ENCODE data around the gene HLA-DMA. TPM values are rescaled to one million over a fixed set of nuclear protein-coding genes. Genes with fewer than 3 reads are reported as not detected.

HLA-DMA gene
- total RNA-seq, 5 donors from 2014 or later (not counting 1 experiment from before 2014, with no cell fraction given) = 22.3 to 37.8 (median 27.5) TPM

GRCh38 chr6:32912951-32913350, 39.9 kb downstream of the HLA-DMA start:
- Histone ChIP-seq H3K4me1 (ENCODE audit: control insufficient read depth in 1 of 2, extremely low read depth in 1 of 2, insufficient read depth in 2 of 2, low read length in 2 of 2) (no peaks in the 10 kb centered on the region), H3K27ac (ENCODE audit: low read length) (no peak overlapping the region), H3K27me3 (replicated peaks in 1 of 2; ENCODE audit: control insufficient read depth in 2 of 2, extremely low read depth in 1 of 2, insufficient read depth in 2 of 2, low read length in 1 of 2) (peaks cover 0 to 4% of the 10 kb centered on the region in 2 experiments), H3K4me3 (ENCODE audit: control insufficient read depth in 1 of 2, extremely low read depth in 1 of 2, low read length in 1 of 2) (no peak overlapping the region), H3K36me3 (ENCODE audit: control insufficient read depth in 2 of 2, extremely low read depth in 1 of 2, insufficient read depth in 1 of 2, low read length in 1 of 2) (no peaks in the 10 kb centered on the region), H3K9me3 (no peaks in the 10 kb centered on the region)
- no peak for DNase-seq
- peaks cover 0 to 4% (median 0%) of the 10 kb centered on the region in 3 donors for H3K4me1 Mint-ChIP-seq
- no peak for ATAC-seq (replicated peaks in 1 of 4)
- ChIA-PET POLR2A (no interaction called here), CTCF (interaction anchor here in 1 of 2 donors (0.7 to 1.7 kb wide), 4 partner anchors 18 to 44 kb away, joined by 3 to 6 read pairs (median 4); no protein-coding TSS in a partner anchor)
- no peaks in the 10 kb centered on the region for H3K9me3 Mint-ChIP-seq
- H3K4me3 Mint-ChIP-seq = no peak overlapping the region
- whole genome bisulfite sequencing (ENCODE audit: insufficient coverage) = no CpG with 5 or more reads among the region's 1 CpG
- no peaks in the 10 kb centered on the region for H3K36me3 Mint-ChIP-seq
- no peak overlapping the region for H3K27ac Mint-ChIP-seq
- H3K27me3 Mint-ChIP-seq = peaks cover 8 to 16% of the 10 kb centered on the region in 2 donors

DNA sequence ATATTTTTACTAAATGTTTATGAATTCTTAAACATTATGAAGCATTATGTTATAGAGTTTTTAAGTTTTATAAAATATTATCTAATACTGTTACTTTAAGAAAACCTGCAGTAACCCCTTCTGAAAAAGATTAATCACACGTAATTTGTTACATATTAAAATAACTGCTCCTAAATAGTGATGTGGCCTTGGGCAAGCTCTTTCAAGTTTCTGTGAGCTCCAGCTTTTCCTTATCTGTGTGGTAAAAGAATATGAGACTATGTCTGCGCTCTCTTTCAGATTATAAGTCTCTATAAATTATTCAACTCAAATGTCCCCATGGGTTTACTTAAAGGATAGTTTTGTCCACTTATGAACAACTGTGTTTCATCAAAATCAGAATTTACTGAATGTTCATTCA, 44.0 kb downstream of the HLA-DMA start:
- Mint-ChIP-seq H3K27ac (no peak overlapping the region), H3K9me3 (no peaks in the 10 kb centered on the region), H3K4me3 (no peak overlapping the region), H3K27me3 (peaks cover 3 to 11% of the 10 kb centered on the region in 2 donors), H3K4me1 (no peaks in the 10 kb centered on the region), H3K36me3 (no peaks in the 10 kb centered on the region)
- ATAC-seq (replicated peaks in 1 of 4) (no peak), DNase-seq (no peak)
- Histone ChIP-seq H3K27ac (ENCODE audit: low read length) (no peak overlapping the region), H3K9me3 (no peaks in the 10 kb centered on the region), H3K4me3 (ENCODE audit: control insufficient read depth in 1 of 2, extremely low read depth in 1 of 2, low read length in 1 of 2) (no peak overlapping the region), H3K4me1 (ENCODE audit: control insufficient read depth in 1 of 2, extremely low read depth in 1 of 2, insufficient read depth in 2 of 2, low read length in 2 of 2) (no peaks in the 10 kb centered on the region), H3K36me3 (ENCODE audit: control insufficient read depth in 2 of 2, extremely low read depth in 1 of 2, insufficient read depth in 1 of 2, low read length in 1 of 2) (no peaks in the 10 kb centered on the region), H3K27me3 (replicated peaks in 1 of 2; ENCODE audit: control insufficient read depth in 2 of 2, extremely low read depth in 1 of 2, insufficient read depth in 2 of 2, low read length in 1 of 2) (no peaks in the 10 kb centered on the region)
- no CpG with 5 or more reads among the region's 2 CpGs for WGBS (ENCODE audit: insufficient coverage)
- POLR2A ChIA-PET = no interaction called here
- CTCF ChIA-PET = interaction anchor here in 1 of 2 donors (1.2 kb wide), 1 partner anchor 25 kb away, joined by 3 read pairs; no protein-coding TSS in a partner anchor

DNA sequence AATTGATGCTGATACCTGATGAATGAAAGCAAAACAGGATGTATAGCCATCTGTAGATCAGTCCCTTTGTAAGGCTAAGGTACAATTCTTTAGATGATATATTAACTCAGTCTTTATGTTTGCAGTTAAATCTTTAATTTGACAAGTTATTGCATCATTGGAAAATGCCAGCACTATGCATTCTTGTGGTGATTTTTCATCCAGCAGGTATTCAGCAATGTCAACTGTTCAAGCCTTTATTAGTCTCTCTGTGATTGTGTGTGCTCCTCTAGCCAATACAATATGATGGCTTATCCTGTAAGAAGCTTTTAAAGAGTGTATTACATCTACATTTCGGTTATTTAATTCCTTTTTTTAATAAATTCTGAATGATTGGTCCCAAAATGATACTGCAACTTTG, 46.4 kb downstream of the HLA-DMA start:
- ATAC-seq (replicated peaks in 1 of 4) (no peak), DNase-seq (no peak)
- Mint-ChIP-seq H3K36me3 (no peaks in the 10 kb centered on the region), H3K4me1 (no peaks in the 10 kb centered on the region), H3K9me3 (no peaks in the 10 kb centered on the region), H3K27me3 (peaks cover 2 to 5% of the 10 kb centered on the region in 2 donors), H3K4me3 (no peak overlapping the region), H3K27ac (no peak overlapping the region)
- ChIA-PET POLR2A (interaction anchor here in 1 of 2 donors (1.0 kb wide), 1 partner anchor 65 kb away, joined by 5 read pairs; no protein-coding TSS in a partner anchor), CTCF (no interaction called here)
- no CpG with 5 or more reads among the region's 1 CpG for WGBS (ENCODE audit: insufficient coverage)
- Histone ChIP-seq H3K27ac (ENCODE audit: low read length) (no peak overlapping the region), H3K36me3 (ENCODE audit: control insufficient read depth in 2 of 2, extremely low read depth in 1 of 2, insufficient read depth in 1 of 2, low read length in 1 of 2) (no peaks in the 10 kb centered on the region), H3K27me3 (replicated peaks in 1 of 2; ENCODE audit: control insufficient read depth in 2 of 2, extremely low read depth in 1 of 2, insufficient read depth in 2 of 2, low read length in 1 of 2) (no peaks in the 10 kb centered on the region), H3K4me1 (ENCODE audit: control insufficient read depth in 1 of 2, extremely low read depth in 1 of 2, insufficient read depth in 2 of 2, low read length in 2 of 2) (no peaks in the 10 kb centered on the region), H3K9me3 (no peaks in the 10 kb centered on the region), H3K4me3 (ENCODE audit: control insufficient read depth in 1 of 2, extremely low read depth in 1 of 2, low read length in 1 of 2) (no peak overlapping the region)

DNA sequence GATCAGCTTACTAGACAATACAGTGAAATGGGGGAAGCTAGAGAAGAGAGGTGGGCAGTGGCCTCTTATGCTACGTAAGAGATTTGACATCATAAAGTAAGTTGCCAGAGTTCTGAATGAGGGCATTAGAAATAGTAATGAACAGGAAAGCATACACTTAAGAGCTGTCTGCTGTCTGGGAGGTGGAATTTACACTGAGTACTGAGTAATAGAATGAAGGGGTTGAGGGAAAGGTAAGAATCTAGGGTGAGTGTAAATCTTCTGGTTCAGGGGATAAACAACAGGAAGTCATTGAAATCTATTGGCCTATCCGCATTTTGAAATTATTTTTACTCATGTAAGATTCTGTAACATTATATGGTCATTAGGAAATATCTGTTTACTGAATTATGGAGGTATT, 47.8 kb downstream of the HLA-DMA start:
- H3K4me3 Mint-ChIP-seq = no peak overlapping the region

DNA sequence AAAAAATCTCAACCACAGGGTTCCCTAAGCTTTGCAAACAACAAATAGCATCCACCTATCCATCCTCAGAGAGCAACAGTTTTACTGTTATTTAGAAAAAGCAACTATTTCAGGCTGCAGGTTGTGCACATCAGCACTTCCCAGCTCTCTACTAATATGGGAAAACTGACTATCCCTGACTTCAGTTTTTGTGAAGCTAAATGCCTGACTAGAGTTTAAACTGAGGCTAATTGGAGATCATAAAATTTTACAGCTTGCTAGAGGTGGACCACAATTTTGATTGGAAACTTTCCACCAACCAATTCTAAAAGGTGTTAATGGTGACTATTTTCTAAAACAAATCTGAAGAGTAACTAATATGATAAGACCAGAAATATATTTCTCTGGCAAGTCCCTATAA, 48.9 kb downstream of the HLA-DMA start:
- Mint-ChIP-seq H3K9me3 (no peaks in the 10 kb centered on the region), H3K4me1 (no peaks in the 10 kb centered on the region), H3K4me3 (no peak overlapping the region), H3K27me3 (no peaks in the 10 kb centered on the region), H3K27ac (no peak overlapping the region), H3K36me3 (peaks cover 3% of the 10 kb centered on the region)
- H3K36me3 ChIP-seq (ENCODE audit: control insufficient read depth in 2 of 2, extremely low read depth in 1 of 2, insufficient read depth in 1 of 2, low read length in 1 of 2) = peaks cover 0 to 6% of the 10 kb centered on the region in 2 donors
- no peaks in the 10 kb centered on the region for H3K4me1 ChIP-seq (ENCODE audit: control insufficient read depth in 1 of 2, extremely low read depth in 1 of 2, insufficient read depth in 2 of 2, low read length in 2 of 2)
- H3K9me3 ChIP-seq = no peaks in the 10 kb centered on the region
- ChIA-PET POLR2A (no interaction called here), CTCF (interaction anchor here in 1 of 2 donors (0.6 to 1.5 kb wide), 5 partner anchors 18 to 80 kb away, joined by 3 to 7 read pairs (median 7); partner anchors contain the start of gene HLA-DMA)
- no peaks in the 10 kb centered on the region for H3K27me3 ChIP-seq (replicated peaks in 1 of 2; ENCODE audit: control insufficient read depth in 2 of 2, extremely low read depth in 1 of 2, insufficient read depth in 2 of 2, low read length in 1 of 2)
- ATAC-seq (replicated peaks in 1 of 4) (no peak), DNase-seq (no peak)
- H3K27ac ChIP-seq (ENCODE audit: low read length) = no peak overlapping the region
- H3K4me3 ChIP-seq (ENCODE audit: control insufficient read depth in 1 of 2, extremely low read depth in 1 of 2, low read length in 1 of 2) = no peak overlapping the region

More for the DNA sequence above, 47.8 kb downstream of the HLA-DMA start:
- no peak overlapping the region for H3K27ac ChIP-seq (ENCODE audit: low read length)
- CTCF ChIA-PET = interaction anchor here in 1 of 2 donors (0.6 to 1.5 kb wide), 6 partner anchors 29 to 88 kb away, joined by 3 to 7 read pairs (median 4); no protein-coding TSS in a partner anchor
- no peaks in the 10 kb centered on the region for H3K27me3 ChIP-seq (replicated peaks in 1 of 2; ENCODE audit: control insufficient read depth in 2 of 2, extremely low read depth in 1 of 2, insufficient read depth in 2 of 2, low read length in 1 of 2)
- Mint-ChIP-seq H3K27me3 (no peaks in the 10 kb centered on the region), H3K36me3 (peaks cover 3% of the 10 kb centered on the region), H3K9me3 (no peaks in the 10 kb centered on the region), H3K27ac (no peak overlapping the region), H3K4me1 (no peaks in the 10 kb centered on the region)
- POLR2A ChIA-PET = interaction anchor here in 1 of 2 donors (0.6 kb wide), 1 partner anchor 87 kb away, joined by 3 read pairs; no protein-coding TSS in a partner anchor
- H3K36me3 ChIP-seq (ENCODE audit: control insufficient read depth in 2 of 2, extremely low read depth in 1 of 2, insufficient read depth in 1 of 2, low read length in 1 of 2) = peaks cover 0 to 6% of the 10 kb centered on the region in 2 donors
- no peaks in the 10 kb centered on the region for H3K9me3 ChIP-seq
- H3K4me3 ChIP-seq (ENCODE audit: control insufficient read depth in 1 of 2, extremely low read depth in 1 of 2, low read length in 1 of 2) = no peak overlapping the region
- whole genome bisulfite sequencing (ENCODE audit: insufficient coverage) = 100% methylated on average over 1 of the region's 2 CpGs
- no peaks in the 10 kb centered on the region for H3K4me1 ChIP-seq (ENCODE audit: control insufficient read depth in 1 of 2, extremely low read depth in 1 of 2, insufficient read depth in 2 of 2, low read length in 2 of 2)
- DNase-seq (no peak), ATAC-seq (replicated peaks in 1 of 4) (no peak)

Other genes with a start within 250 kb of the HLA-DMA start
- gene HLA-DQA2, start 211.7 kb downstream of the HLA-DMA start, total RNA-seq = 1 to 10 TPM in 3 of 5 donors, under 1 TPM in 2; 0.35 to 2.7 (median 1.1) TPM
- 1 to 10 TPM in 2 of 5 donors, under 1 TPM in 2, not detected in 1; 0.70 to 3.1 (median 1.3) TPM for gene HLA-DQB2, start 189.6 kb downstream of the HLA-DMA start, total RNA-seq
- gene HLA-DOB, start 136.1 kb downstream of the HLA-DMA start, total RNA-seq = 1 to 10 TPM; 3.3 to 8.2 (median 3.9) TPM
- 100 to 1,000 TPM; 116 to 147 (median 140) TPM for gene TAP2, start 114.4 kb downstream of the HLA-DMA start, total RNA-seq
- gene PSMB8, start 109.0 kb downstream of the HLA-DMA start, total RNA-seq = 100 to 1,000 TPM; 131 to 171 (median 150) TPM
- 100 to 1,000 TPM; 117 to 163 (median 147) TPM for gene TAP1, start 99.4 kb downstream of the HLA-DMA start, total RNA-seq
- gene PSMB9, start 98.9 kb downstream of the HLA-DMA start, total RNA-seq = 100 to 1,000 TPM; 110 to 173 (median 134) TPM
- 10 to 100 TPM in 3 of 5 donors, 1 to 10 TPM in 2; 8.8 to 30.6 (median 10.6) TPM for gene HLA-DMB, start 12.1 kb downstream of the HLA-DMA start, total RNA-seq
- 100 to 1,000 TPM; 320 to 383 (median 358) TPM for gene BRD2, start 15.5 kb upstream of the HLA-DMA start, total RNA-seq
- 10 to 100 TPM in 3 of 5 donors, 1 to 10 TPM in 2; 6.1 to 17.0 (median 13.4) TPM for gene HLA-DOA, start 56.5 kb upstream of the HLA-DMA start, total RNA-seq
- 10 to 100 TPM; 29.6 to 68.4 (median 35.9) TPM for gene HLA-DPA1, start 120.6 kb upstream of the HLA-DMA start, total RNA-seq
- 10 to 100 TPM; 41.2 to 78.9 (median 58.4) TPM for gene HLA-DPB1, start 122.9 kb upstream of the HLA-DMA start, total RNA-seq
- 1 to 10 TPM; 1.3 to 9.7 (median 2.7) TPM for gene COL11A2, start 239.4 kb upstream of the HLA-DMA start, total RNA-seq
- gene RXRB, start 247.6 kb upstream of the HLA-DMA start, total RNA-seq = 100 to 1,000 TPM in 2 of 5 donors, 10 to 100 TPM in 3; 65.5 to 104 (median 96.4) TPM
- 10 to 100 TPM; 19.1 to 44.0 (median 41.3) TPM for gene SLC39A7, start 247.8 kb upstream of the HLA-DMA start, total RNA-seq